Fibroblast of the aortic adventitia (primary cell): ENCODE measurements around the gene AUTS2. TPM values are rescaled to one million over a fixed set of nuclear protein-coding genes. Genes with fewer than 3 reads are reported as not detected.

Source experiments
- DNase-seq: peaks from one replicate; pipeline ENCODE4 v3.0.0-alpha.2; 2010; ENCODE audit warnings: low read depth
- H3K4me3 ChIP-seq: 2 replicates; pipeline ENCODE4 v1.5.1; 2011; ENCODE audit warnings: low read depth, mild to moderate bottlenecking, control low read depth, low read length, moderate library complexity
- total RNA-seq: library from RNA; depleted of rRNA; stranded (reverse); fragments of >200 nt; gene quantifications from 2 replicates; pipeline ENCODE4 v1.2.3, GENCODE V29; 2012; ENCODE audit warnings: low replicate concordance
- TF ChIP-seq, protein P1 (sequence below): IDR thresholded peaks from 2 replicates; pipeline ENCODE4 v1.5.1; 2011; ENCODE audit warnings: mild to moderate bottlenecking, low read length, control low read depth, inconsistent platforms; ENCODE audit not compliant: insufficient read depth

Gene AUTS2
- total RNA-seq, 1 donor: 10.7 TPM

DNA sequence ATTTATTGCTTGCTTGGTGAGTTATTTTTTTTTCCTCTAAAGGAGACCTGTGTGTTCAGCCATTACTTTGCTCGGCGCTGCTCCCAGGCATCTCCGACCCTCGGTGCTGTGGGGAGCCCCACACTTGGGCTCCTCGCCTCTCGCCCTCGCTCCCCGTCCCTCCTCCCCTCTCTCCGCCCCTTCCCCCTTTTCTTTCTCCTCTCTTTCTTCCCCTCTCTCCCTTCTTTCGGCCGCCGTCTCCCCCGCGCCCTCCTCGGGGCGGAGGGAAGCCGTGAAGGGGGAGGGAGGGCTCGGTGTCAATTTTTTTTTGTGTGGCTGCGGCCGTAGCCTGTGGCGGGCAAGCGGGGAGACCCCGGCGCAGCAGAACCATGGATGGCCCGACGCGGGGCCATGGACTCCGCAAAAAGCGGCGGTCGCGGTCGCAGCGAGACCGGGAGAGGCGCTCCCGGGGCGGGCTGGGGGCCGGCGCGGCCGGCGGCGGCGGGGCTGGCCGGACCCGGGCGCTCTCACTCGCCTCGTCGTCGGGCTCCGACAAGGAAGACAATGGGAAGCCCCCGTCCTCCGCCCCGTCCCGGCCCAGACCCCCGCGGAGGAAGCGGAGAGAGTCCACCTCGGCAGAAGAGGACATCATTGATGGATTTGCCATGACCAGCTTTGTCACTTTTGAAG, 1.1 kb downstream of the AUTS2 start:
- no peak for DNase-seq
- peak overlapping the region; percentile 83 for H3K4me3 ChIP-seq
- TF ChIP-seq, protein P1, sequence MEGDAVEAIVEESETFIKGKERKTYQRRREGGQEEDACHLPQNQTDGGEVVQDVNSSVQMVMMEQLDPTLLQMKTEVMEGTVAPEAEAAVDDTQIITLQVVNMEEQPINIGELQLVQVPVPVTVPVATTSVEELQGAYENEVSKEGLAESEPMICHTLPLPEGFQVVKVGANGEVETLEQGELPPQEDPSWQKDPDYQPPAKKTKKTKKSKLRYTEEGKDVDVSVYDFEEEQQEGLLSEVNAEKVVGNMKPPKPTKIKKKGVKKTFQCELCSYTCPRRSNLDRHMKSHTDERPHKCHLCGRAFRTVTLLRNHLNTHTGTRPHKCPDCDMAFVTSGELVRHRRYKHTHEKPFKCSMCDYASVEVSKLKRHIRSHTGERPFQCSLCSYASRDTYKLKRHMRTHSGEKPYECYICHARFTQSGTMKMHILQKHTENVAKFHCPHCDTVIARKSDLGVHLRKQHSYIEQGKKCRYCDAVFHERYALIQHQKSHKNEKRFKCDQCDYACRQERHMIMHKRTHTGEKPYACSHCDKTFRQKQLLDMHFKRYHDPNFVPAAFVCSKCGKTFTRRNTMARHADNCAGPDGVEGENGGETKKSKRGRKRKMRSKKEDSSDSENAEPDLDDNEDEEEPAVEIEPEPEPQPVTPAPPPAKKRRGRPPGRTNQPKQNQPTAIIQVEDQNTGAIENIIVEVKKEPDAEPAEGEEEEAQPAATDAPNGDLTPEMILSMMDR: no peak

DNA sequence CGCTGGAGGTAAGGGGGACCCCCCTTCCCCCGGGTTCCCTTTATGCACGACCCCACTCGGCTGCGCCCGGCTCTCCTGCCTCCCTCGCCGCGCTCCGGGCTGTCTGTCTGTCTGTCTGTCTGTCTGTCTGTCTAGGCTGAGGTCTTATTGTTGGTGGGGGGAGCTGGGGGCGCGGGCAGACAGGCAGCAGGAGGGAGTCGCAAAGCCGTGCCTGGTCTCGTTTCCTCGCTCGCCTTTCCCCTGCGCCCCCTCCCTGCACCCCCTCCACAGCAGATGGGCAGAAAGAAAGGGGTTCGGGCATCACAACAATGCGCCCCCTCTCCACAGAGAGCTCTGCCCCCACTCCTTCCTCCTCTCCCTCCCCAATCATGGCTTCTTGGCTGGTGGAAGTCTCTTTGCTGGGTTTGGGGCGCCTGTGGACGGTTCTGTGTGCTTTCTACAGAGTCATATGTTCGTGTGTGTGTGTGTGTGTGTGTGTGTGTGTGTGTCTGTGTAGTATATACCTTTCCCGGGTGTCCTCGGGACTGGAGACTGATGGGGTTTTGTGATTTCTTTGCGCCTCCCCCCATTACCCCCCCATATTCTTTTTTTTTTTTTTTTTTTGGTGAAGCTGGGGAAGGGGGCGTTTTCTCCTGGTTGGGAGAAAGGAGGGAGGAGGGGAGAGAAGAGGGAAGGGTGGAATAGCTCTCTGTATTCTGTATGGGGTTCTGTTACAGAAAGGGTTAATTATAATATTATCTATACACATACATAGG, 1.9 kb downstream of the AUTS2 start:
- H3K4me3 ChIP-seq: peak overlapping the region; percentile 83
- TF ChIP-seq, protein P1: no peak
- no peak for DNase-seq

DNA sequence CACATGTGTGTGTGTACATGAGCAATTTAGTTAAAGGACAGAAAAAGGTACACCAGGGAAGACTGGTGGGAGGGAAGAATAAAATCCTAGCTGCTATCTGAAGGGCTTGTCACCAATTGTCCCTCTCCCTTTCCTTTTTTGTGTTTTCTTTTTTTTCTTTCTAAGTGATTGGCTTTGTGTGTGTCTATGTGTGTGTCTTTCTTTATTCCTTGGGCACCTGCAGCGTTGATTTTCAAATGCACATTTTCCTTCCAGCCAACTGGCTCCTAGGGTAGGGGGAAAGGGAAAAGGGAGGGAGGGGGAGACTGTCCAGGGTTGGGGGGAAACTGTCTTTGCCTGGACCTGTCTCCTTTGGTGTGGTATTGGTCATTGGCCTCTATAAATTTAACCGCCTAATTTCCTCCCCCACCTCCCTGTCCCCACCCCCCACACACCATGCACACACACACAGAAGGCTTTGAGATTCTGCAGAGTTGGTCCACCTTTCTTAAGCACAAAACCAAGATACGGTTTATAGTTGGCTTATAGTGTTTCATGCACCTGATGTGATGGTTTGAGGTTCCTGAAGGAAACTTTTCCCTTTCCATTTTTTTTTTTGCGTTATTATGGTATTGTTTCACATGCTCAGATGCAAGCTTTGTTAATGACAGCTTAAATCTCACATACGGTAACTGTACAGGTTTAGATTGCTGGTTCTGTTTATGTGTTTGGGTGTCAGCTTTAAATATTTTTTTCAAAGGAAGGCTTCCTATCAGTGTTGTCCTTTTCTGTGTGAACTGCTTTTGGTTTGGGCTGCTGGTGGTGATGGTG, 2.6 kb downstream of the AUTS2 start:
- H3K4me3 ChIP-seq: peak overlapping the region; percentile 83
- TF ChIP-seq, protein P1: no peak
- no peak for DNase-seq

DNA sequence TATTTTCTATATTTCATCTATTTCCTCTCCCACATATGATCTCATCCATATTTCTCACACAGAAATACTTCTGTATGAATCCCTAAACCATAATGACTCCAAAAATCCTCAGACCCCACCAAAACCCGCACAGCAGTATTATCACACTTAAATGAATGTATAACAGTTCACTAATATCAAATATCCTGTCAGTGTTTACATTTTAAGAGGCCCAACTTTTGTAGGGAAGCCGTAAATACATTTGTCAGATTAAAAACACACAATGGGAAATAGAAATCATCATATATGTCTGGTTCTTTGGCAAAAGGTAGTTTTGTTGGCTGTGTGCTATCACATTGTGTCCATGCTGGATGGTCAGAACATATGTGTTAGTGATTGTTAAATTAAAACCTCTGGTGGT, 4.2 kb downstream of the AUTS2 start:
- no peak for DNase-seq
- TF ChIP-seq, protein P1: no peak
- H3K4me3 ChIP-seq: no peak overlapping the region

DNA sequence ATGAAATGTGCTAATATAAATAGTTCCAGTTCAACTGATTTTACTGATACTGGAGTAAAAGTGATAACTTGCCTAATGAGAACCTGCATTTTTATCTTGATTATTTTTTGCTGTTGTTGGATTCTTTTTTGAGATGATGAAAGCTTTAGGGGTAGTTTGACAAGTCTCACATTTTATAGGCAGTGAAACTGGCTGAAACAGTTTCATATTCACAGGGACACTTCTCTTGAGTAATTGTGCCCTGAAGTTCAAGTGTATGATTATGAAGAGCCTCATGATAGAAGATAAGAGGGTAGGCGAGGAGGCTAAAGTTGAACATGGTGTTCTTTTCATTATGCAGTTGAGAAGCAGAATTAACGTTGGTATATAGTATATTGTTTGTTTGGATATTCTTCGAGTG, 5.1 kb downstream of the AUTS2 start:
- H3K4me3 ChIP-seq: no peak overlapping the region
- TF ChIP-seq, protein P1: no peak
- DNase-seq: no peak

DNA sequence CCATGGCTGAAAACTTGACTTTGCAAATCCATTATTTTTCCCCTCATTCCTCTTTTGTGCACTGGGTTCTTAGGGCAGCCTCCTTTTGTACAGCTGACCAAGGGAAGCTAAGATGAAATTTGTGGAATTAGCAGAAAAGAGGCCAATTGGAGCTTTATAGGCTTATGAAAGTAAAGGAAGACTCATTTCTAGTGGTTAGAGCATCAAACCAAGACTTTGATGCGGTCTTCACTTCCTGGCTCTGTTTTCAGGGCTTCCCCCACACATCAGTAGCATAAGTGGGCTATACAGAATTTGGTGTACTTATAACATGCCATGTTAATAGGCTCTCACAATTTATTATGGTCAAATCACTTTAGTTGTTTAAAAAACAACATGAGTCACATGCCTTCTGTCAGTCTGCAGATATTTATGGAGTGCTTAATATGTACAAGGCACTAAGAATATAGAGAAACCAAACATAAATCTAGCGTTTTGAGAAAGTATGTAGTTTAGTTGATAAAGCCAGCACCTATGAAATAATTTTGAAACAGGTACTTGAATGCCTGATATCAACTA, 5.7 kb downstream of the AUTS2 start:
- no peak for DNase-seq
- TF ChIP-seq, protein P1: no peak

More for the DNA sequence above, 5.7 kb downstream of the AUTS2 start:
- H3K4me3 ChIP-seq: no peak overlapping the region
